ENCODE results near the gene TEDC1. TPM values are rescaled to one million over a fixed set of nuclear protein-coding genes. Genes with fewer than 3 reads are reported as not detected.

TEDC1 gene
- total and polyA plus RNA-seq, 2 donors = 17.9 to 23.3 TPM

DNA sequence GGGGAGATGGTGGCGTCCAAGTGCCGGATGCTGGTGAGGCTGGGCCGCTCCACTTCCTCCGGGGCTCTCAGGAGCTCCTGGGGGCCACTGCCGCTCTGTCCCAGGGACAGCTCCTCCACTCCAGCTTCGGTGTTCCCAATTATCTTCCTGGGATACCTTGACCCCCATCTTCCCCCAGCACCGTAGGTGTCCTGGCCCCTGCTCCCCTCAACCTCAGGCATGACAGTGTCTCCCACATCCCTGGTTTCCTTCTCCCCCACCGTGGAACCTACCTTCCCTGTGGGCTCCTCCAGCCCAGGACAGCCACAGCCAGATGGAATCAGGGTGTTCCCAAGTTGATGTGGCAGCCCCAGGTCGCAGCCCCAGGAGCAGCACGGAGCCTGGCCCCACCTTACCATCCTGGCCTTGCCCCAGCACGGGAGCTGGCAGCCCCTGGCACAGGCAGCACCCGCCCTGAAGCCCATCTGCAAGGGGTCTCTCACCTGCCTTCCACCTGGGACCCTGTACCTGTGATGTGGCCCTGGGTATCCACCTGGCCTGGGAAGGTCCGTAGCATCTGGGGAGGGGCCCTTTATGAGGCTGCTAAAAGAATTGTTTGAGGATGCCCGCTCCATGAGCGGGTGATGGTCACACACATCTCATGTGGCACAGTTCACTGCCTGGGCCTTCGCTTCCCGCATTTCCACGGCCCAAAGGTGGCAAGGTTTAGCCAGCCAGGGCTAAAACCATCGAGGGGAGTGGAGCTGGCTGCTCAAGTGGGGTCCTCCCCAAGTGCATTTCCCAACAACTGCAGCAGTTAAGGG, 39.4 kb downstream of the TEDC1 start:
- Histone ChIP-seq H3K4me3 (ENCODE audit: low read length in 2 of 2) (no peak overlapping the region), H3K9me3 (ENCODE audit: control insufficient read depth in 2 of 2, insufficient read depth in 1 of 2, low read length in 1 of 2) (no peaks in the 10 kb centered on the region), H3K27me3 (ENCODE audit: control insufficient read depth in 2 of 2, insufficient read depth in 1 of 2, low read length in 1 of 2) (peaks cover 50 to 76% of the 10 kb centered on the region in 2 donors), H3K4me1 (ENCODE audit: control insufficient read depth in 2 of 2, insufficient read depth in 2 of 2, low read length in 2 of 2) (peaks cover 3 to 20% of the 10 kb centered on the region in 2 donors), H3K27ac (ENCODE audit: low read depth in 1 of 2, low read length in 1 of 2) (no peak overlapping the region), H3K36me3 (ENCODE audit: control insufficient read depth in 2 of 2, insufficient read depth in 2 of 2, low read length in 1 of 2) (no peaks in the 10 kb centered on the region)
- DNase-seq (ENCODE audit: low read depth in 6 of 9, low spot score in 9 of 9) = no peak
- 87% methylated on average over 19 of the region's 19 CpGs for WGBS

- DNase-seq (ENCODE audit: low read depth in 6 of 9, low spot score in 9 of 9) = no peak
- WGBS = 96% methylated on average over 30 of the region's 30 CpGs
- Histone ChIP-seq H3K9me3 (ENCODE audit: control insufficient read depth in 2 of 2, insufficient read depth in 1 of 2, low read length in 1 of 2) (no peaks in the 10 kb centered on the region), H3K4me1 (ENCODE audit: control insufficient read depth in 2 of 2, insufficient read depth in 2 of 2, low read length in 2 of 2) (peaks cover 3 to 20% of the 10 kb centered on the region in 2 donors), H3K4me3 (ENCODE audit: low read length in 2 of 2) (no peak overlapping the region), H3K27me3 (ENCODE audit: control insufficient read depth in 2 of 2, insufficient read depth in 1 of 2, low read length in 1 of 2) (peaks cover 42 to 72% of the 10 kb centered on the region in 2 donors), H3K36me3 (ENCODE audit: control insufficient read depth in 2 of 2, insufficient read depth in 2 of 2, low read length in 1 of 2) (no peaks in the 10 kb centered on the region), H3K27ac (ENCODE audit: low read depth in 1 of 2, low read length in 1 of 2) (no peak overlapping the region)
Observed at GRCh38 chr14:105531088-105531893, 40.2 kb downstream of the TEDC1 start.

- Histone ChIP-seq H3K27ac (ENCODE audit: low read depth in 1 of 2, low read length in 1 of 2) (no peak overlapping the region), H3K4me3 (ENCODE audit: low read length in 2 of 2) (no peak overlapping the region), H3K36me3 (ENCODE audit: control insufficient read depth in 2 of 2, insufficient read depth in 2 of 2, low read length in 1 of 2) (no peaks in the 10 kb centered on the region), H3K9me3 (ENCODE audit: control insufficient read depth in 2 of 2, insufficient read depth in 1 of 2, low read length in 1 of 2) (no peaks in the 10 kb centered on the region), H3K27me3 (ENCODE audit: control insufficient read depth in 2 of 2, insufficient read depth in 1 of 2, low read length in 1 of 2) (peaks cover 34 to 72% of the 10 kb centered on the region in 2 donors), H3K4me1 (ENCODE audit: control insufficient read depth in 2 of 2, insufficient read depth in 2 of 2, low read length in 2 of 2) (peaks cover 3 to 16% of the 10 kb centered on the region in 2 donors)
- WGBS = 94% methylated on average over 19 of the region's 19 CpGs
- DNase-seq (ENCODE audit: low read depth in 6 of 9, low spot score in 9 of 9) = no peak
Observed at GRCh38 chr14:105531894-105532623, 41.0 kb downstream of the TEDC1 start.

- Histone ChIP-seq H3K36me3 (ENCODE audit: control insufficient read depth in 2 of 2, insufficient read depth in 2 of 2, low read length in 1 of 2) (no peaks in the 10 kb centered on the region), H3K27me3 (ENCODE audit: control insufficient read depth in 2 of 2, insufficient read depth in 1 of 2, low read length in 1 of 2) (peaks cover 27 to 71% of the 10 kb centered on the region in 2 donors), H3K27ac (ENCODE audit: low read depth in 1 of 2, low read length in 1 of 2) (no peak overlapping the region), H3K4me3 (ENCODE audit: low read length in 2 of 2) (no peak overlapping the region), H3K4me1 (ENCODE audit: control insufficient read depth in 2 of 2, insufficient read depth in 2 of 2, low read length in 2 of 2) (peaks cover 6 to 12% of the 10 kb centered on the region in 2 donors), H3K9me3 (ENCODE audit: control insufficient read depth in 2 of 2, insufficient read depth in 1 of 2, low read length in 1 of 2) (no peaks in the 10 kb centered on the region)
- no peak for DNase-seq (ENCODE audit: low read depth in 6 of 9, low spot score in 9 of 9)
- 79% methylated on average over 10 of the region's 10 CpGs for WGBS
Observed at GRCh38 chr14:105532735-105533141, 41.7 kb downstream of the TEDC1 start.

- WGBS = 85% methylated on average over 9 of the region's 9 CpGs
- peaks cover 21 to 70% of the 10 kb centered on the region in 2 donors for H3K27me3 ChIP-seq (ENCODE audit: control insufficient read depth in 2 of 2, insufficient read depth in 1 of 2, low read length in 1 of 2)
- H3K9me3 ChIP-seq (ENCODE audit: control insufficient read depth in 2 of 2, insufficient read depth in 1 of 2, low read length in 1 of 2) = no peaks in the 10 kb centered on the region
- peaks cover 6 to 7% of the 10 kb centered on the region in 2 donors for H3K4me1 ChIP-seq (ENCODE audit: control insufficient read depth in 2 of 2, insufficient read depth in 2 of 2, low read length in 2 of 2)
- H3K4me3 ChIP-seq (ENCODE audit: low read length in 2 of 2) = no peak overlapping the region
- no peak for DNase-seq (ENCODE audit: low read depth in 6 of 9, low spot score in 9 of 9)
- no peaks in the 10 kb centered on the region for H3K36me3 ChIP-seq (ENCODE audit: control insufficient read depth in 2 of 2, insufficient read depth in 2 of 2, low read length in 1 of 2)
- H3K27ac ChIP-seq (ENCODE audit: low read depth in 1 of 2, low read length in 1 of 2) = no peak overlapping the region
Observed at GRCh38 chr14:105533391-105533790, 42.3 kb downstream of the TEDC1 start.

GRCh38 chr14:105533811-105534498, 42.9 kb downstream of the TEDC1 start:
- H3K27me3 ChIP-seq (ENCODE audit: control insufficient read depth in 2 of 2, insufficient read depth in 1 of 2, low read length in 1 of 2) = peaks cover 15 to 69% of the 10 kb centered on the region in 2 donors
- 88% methylated on average over 21 of the region's 21 CpGs for WGBS
- no peak for DNase-seq (ENCODE audit: low read depth in 6 of 9, low spot score in 9 of 9)

DNA sequence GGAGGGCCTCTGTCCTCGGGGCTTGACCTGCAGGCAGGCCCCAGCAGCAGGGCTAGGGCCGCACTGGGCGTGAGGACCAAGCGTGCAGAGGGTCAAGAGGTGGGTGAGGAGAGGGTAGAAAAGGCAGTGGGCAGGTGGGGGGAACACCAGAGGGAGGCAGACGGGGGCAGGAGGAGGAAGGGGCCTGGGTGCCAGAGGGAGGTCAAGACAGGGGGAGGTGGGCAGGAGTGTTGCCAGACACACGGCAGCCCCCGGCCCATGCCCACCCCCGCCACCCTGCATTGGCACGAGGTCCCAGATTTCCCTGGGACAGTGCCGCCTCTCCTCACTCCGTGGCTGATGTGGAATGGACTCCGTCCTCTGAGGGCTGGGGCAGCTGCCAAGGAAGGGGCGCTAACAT, 43.5 kb downstream of the TEDC1 start:
- no peak overlapping the region for H3K27ac ChIP-seq (ENCODE audit: low read depth in 1 of 2, low read length in 1 of 2)
- peaks cover 0 to 3% of the 10 kb centered on the region in 2 donors for H3K4me1 ChIP-seq (ENCODE audit: control insufficient read depth in 2 of 2, insufficient read depth in 2 of 2, low read length in 2 of 2)
- no peaks in the 10 kb centered on the region for H3K36me3 ChIP-seq (ENCODE audit: control insufficient read depth in 2 of 2, insufficient read depth in 2 of 2, low read length in 1 of 2)
- H3K4me3 ChIP-seq (ENCODE audit: low read length in 2 of 2) = no peak overlapping the region
- H3K27me3 ChIP-seq (ENCODE audit: control insufficient read depth in 2 of 2, insufficient read depth in 1 of 2, low read length in 1 of 2) = peaks cover 9 to 63% of the 10 kb centered on the region in 2 donors
- H3K9me3 ChIP-seq (ENCODE audit: control insufficient read depth in 2 of 2, insufficient read depth in 1 of 2, low read length in 1 of 2) = no peaks in the 10 kb centered on the region
- WGBS = 87% methylated on average over 13 of the region's 13 CpGs
- no peak for DNase-seq (ENCODE audit: low read depth in 6 of 9, low spot score in 9 of 9)

More at GRCh38 chr14:105533811-105534498, 42.9 kb downstream of the TEDC1 start:
- H3K36me3 ChIP-seq (ENCODE audit: control insufficient read depth in 2 of 2, insufficient read depth in 2 of 2, low read length in 1 of 2) = no peaks in the 10 kb centered on the region
- H3K9me3 ChIP-seq (ENCODE audit: control insufficient read depth in 2 of 2, insufficient read depth in 1 of 2, low read length in 1 of 2) = no peaks in the 10 kb centered on the region
- no peak overlapping the region for H3K27ac ChIP-seq (ENCODE audit: low read depth in 1 of 2, low read length in 1 of 2)
- peaks cover 5% of the 10 kb centered on the region in 2 donors for H3K4me1 ChIP-seq (ENCODE audit: control insufficient read depth in 2 of 2, insufficient read depth in 2 of 2, low read length in 2 of 2)
- no peak overlapping the region for H3K4me3 ChIP-seq (ENCODE audit: low read length in 2 of 2)

GRCh38 chr14:105536051-105536450, 45.0 kb downstream of the TEDC1 start:
- peaks cover 0 to 48% of the 10 kb centered on the region in 2 donors for H3K27me3 ChIP-seq (ENCODE audit: control insufficient read depth in 2 of 2, insufficient read depth in 1 of 2, low read length in 1 of 2)
- WGBS = 91% methylated on average over 7 of the region's 7 CpGs
- no peak for DNase-seq (ENCODE audit: low read depth in 6 of 9, low spot score in 9 of 9)

More at GRCh38 chr14:105536051-105536450, 45.0 kb downstream of the TEDC1 start:
- no peak overlapping the region for H3K27ac ChIP-seq (ENCODE audit: low read depth in 1 of 2, low read length in 1 of 2)
- no peaks in the 10 kb centered on the region for H3K9me3 ChIP-seq (ENCODE audit: control insufficient read depth in 2 of 2, insufficient read depth in 1 of 2, low read length in 1 of 2)
- H3K4me1 ChIP-seq (ENCODE audit: control insufficient read depth in 2 of 2, insufficient read depth in 2 of 2, low read length in 2 of 2) = peaks cover 0 to 3% of the 10 kb centered on the region in 2 donors
- H3K36me3 ChIP-seq (ENCODE audit: control insufficient read depth in 2 of 2, insufficient read depth in 2 of 2, low read length in 1 of 2) = no peaks in the 10 kb centered on the region
- no peak overlapping the region for H3K4me3 ChIP-seq (ENCODE audit: low read length in 2 of 2)
